SIG-M5 treated with dmso at 0.1 percent for 504 hours (cell line): ENCODE measurements around the gene COX6B2.
A peak's percentile ranks its signal among the peaks of the same experiment; 100 is the strongest.
"Not testable (repeated sequence)": the region's sequence is repeated elsewhere in the genome, so short reads cannot be mapped to it uniquely, and the experiment has no call there.

Source experiments
- DNase-seq: peaks from one replicate; lab custom pipeline; 2025; ENCODE audit not compliant: unreplicated experiment; lab: John Stamatoyannopoulos, UW

Gene COX6B2

DNA sequence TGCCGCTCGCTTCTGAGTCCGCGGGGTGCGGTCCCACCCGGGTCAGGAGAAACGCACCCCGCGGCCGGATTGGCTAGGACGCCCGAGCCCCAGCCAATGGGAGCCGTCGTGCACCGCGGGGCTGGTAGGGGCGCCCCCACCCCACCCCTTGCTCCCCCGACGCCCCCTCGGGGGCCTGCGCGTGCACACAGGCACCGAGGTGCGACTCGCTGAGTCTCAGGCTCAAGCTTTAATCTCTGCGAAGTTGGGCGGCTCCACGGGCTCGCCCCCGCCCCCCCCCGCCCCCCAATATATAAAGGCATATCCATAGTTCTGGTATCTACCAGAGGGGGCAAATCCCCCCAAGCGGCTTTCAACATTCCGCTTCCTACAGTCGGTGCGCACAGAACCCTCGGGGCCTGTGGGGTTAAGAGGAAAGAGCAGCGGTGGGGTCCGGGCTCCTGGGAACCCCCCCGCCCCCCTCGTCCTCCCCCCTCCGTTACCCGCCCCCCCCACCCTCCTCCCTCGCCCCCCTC, at the start of gene COX6B2:
Gene COX6B2, minus strand, starts transcription at position 22 of the 515 bp plus-strand sequence. CDS start 198 bp downstream, outside the sequence.
- no peak for DNase-seq

- DNase-seq = no peak
Observed at GRCh38 chr19:55402509-55402908, 48.0 kb upstream of the COX6B2 start.

DNA sequence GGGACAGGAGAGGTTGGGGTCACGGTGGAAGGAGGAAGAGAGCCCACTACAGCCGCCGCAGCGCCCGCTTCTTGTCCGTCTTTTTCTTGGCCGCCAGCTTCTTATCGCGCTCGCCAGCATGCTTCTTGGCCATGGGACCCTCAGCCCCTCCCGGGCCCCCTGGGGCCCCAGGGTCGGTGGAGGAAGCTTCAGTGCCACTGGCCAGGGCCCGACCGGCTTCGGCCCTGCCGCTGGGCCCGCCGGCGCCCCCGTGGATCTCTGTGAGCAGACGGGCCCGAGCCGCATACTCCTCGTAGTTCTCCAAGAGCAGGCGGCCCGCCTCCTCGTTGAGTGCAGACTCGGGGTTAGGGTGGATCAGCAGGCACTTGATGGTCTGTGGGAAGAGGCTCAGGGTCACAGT, 46.9 kb upstream of the COX6B2 start:
- DNase-seq = not testable (repeated sequence)

DNA sequence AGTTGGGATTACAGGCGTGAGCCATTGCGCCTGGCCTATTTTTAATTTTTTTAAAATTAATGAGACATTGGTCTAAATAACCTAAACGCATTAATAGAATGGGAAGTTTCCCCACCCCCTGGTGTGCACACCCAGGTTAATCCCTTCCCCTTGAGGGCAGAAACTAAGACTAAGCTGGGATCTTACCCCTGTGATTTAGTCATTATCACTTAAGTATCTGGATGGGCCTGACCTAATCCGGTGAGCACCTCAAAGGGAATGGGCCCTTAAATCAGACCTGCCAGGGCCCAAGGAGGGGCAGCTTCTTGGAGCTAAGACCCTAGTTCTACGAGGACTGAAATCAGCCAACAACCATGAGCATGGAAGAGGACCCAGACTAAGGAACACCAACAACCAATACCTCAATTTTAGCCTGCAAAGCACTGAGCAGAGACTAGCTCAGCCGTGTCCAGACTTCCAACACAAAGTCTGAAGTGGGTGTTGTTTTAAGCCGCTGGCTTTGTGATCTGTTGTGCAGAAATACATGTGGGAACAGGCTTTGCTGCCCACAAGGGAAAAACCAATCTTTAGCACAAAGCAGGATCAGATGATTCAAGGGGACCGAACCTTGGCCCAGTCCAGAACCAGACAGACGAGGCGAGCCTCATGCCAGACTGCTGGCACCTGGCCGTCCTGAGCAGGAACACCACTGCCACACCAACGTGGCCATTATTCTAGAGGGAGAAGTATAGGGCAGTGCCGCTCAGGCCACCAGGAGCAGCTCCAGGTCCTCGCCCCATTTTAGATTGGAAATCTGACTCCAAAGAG, 46.0 kb upstream of the COX6B2 start:
- no peak for DNase-seq

DNA sequence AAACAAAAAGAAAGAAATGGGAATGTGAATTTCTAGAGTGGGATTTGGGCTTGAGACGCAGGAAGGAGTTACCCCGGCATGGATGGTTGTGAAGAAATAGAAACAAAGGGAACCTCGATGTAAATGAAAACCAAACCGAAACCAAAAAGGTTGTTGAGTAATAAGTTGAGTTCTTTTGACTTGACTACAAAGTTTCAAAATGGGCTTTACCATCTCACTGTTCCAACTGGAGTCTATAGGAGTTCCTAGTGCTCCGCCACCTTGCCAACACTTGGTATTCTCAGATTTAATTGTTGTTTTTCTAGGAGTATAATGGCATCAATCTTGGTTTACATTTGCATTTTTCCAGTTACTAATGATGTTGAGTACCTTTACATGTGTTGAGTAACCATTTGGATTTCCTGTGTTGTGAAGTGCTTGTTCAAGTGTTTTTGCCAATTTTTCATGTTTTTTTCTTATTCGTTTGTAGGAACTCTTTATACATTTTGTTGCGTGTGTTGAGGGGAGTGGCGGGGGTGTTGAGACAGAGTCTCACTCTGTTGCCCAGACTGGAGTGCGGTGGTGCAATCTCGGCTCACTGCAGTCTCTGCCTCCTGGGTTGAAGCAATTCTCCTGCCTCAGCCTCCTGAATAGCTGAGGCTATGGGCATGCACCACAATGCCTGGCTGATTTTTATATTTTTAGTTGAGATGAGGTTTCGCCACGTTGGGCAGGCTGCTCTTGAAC, 43.8 kb upstream of the COX6B2 start:
- DNase-seq = peak; percentile 80

DNA sequence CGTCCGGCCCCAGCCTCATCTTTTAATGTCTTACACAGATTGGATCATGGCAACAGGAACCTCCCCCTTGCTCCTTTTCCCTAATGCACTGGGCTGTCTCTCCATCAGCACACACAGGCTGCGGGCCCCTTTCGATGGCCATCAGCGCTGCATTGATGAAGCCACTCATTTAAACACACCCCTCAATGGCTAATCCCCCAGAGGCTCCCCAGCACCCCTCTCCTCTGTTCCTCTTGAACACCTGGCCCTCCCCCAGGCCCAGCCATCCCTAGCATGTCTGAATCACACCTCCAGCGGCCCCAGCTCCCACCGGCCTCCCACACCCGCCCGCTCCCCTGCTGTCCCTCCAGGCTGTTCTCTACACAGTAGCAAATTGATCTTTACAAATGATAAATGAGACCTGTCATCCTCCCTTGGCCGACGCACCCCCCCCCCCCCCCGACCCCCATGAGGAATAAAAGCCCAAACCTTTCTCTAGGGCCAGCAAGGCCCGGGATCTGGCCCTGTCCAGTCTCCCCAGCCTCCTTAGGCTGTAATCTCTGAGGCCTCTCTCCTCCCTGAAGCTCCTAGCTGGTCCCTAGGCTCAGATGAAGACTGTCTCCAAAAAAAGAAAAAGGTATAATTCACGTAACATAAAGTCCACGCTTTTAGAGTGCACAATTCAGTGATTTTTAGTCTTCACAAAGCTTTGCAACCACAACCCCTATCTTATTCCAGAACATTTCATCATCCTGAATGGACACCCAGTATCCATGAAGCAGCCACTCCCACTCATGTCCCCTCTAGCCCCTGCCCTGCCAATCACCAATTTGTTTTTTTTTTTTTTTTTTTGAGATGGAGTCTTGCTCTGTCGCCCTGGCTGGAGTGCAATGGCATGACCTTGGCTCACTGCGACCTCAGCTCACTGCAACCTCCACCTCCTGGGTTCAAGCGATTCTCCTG, 38.6 kb upstream of the COX6B2 start:
- DNase-seq = no peak

GRCh38 chr19:55391702-55392615, 37.4 kb upstream of the COX6B2 start:
- DNase-seq = no peak

- DNase-seq = no peak
Observed at GRCh38 chr19:55391191-55391670, 36.7 kb upstream of the COX6B2 start.

- DNase-seq = no peak
Observed at GRCh38 chr19:55390461-55390880, 36.0 kb upstream of the COX6B2 start.

DNA sequence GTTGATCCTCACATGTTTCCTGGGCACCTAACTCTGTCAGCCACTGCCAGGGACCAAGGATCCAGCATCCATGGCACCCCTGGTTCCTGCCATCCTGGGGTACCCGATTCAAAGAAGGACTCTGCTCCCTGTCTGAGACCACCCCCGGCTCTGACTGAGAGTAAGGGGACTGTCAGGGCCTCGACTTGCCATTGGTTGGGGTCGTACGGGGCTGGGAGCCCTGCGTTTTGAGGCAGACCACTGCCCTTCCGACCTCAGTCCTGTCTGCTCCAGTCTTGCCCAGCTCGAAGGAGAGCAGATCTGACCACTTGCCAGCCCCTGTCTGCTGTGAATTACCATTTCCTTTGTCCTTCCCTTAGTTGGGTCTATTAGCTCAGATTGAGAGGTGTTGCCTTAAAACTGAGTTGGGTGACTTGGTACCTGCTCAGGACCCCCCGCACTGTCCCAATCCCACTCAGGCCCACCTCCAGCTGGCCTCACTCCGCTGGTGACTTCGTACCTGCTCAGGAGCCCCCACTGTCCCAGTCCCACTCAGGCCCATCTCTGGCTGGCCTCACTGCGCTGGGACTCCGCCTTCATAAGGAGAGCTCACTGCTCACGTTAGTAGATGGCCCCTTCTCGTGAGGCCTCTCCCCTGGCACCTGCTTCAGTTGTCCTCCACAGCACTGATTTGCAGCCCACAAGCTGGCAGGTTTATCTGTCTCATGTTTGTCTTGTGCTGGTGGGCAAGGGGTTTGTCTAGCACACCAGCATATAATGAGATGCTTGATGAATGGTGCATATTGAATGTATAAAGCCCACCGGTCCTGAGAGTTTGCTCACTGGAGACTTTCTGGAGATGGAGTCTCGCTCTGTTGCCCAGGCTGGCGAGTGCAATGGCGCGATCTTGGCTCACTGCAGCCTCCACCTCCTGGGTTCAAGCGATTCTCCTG, 35.1 kb upstream of the COX6B2 start:
- no peak for DNase-seq

DNA sequence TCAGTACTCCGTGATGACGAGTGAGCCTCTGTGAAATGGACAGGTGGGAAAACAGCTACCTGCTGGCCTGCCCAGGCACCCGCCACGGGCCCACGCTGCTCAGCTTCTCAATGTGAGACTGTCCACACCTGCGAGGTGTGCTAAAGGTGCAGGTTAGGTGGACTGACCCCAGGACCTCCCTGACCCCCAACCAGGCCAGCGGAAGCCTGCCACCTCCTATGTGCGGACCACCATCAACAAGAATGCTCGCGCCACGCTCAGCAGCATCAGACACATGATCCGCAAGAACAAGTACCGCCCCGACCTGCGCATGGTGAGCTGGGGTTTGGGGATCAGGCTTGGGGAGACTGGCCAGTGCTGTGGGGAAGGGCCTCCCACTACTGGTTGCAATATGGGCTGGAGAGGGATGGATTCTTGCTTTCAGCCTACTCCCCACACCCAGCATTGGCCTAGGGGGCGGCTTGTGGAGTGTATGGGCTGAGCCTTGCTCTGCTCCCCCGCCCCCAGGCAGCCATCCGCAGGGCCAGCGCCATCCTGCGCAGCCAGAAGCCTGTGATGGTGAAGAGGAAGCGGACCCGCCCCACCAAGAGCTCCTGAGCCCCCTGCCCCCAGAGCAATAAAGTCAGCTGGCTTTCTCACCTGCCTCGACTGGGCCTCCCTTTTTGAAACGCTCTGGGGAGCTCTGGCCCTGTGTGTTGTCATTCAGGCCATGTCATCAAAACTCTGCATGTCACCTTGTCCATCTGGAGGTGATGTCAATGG, 33.4 kb upstream of the COX6B2 start:
- no peak for DNase-seq

DNA sequence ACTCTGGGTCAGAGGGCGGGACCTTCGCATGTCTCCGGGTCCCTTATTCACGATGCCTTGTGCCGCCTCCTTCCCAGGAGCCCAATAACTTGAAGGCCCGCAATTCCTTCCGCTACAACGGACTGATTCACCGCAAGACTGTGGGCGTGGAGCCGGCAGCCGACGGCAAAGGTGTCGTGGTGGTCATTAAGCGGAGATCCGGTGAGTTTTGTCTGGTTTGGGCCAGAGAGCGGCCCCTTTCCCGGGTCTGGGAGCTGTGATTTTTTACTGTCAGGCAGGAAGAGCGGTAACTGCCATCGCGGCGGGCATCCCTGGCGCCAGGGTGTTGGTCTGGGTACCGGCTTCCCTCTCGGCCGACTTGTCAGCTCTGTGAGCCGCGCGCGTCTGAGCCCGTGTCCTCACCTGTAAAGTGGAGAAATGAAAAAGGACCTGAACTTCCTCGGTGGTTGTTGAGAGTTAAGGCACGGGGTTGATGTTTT, 32.0 kb upstream of the COX6B2 start:
- DNase-seq = no peak

DNA sequence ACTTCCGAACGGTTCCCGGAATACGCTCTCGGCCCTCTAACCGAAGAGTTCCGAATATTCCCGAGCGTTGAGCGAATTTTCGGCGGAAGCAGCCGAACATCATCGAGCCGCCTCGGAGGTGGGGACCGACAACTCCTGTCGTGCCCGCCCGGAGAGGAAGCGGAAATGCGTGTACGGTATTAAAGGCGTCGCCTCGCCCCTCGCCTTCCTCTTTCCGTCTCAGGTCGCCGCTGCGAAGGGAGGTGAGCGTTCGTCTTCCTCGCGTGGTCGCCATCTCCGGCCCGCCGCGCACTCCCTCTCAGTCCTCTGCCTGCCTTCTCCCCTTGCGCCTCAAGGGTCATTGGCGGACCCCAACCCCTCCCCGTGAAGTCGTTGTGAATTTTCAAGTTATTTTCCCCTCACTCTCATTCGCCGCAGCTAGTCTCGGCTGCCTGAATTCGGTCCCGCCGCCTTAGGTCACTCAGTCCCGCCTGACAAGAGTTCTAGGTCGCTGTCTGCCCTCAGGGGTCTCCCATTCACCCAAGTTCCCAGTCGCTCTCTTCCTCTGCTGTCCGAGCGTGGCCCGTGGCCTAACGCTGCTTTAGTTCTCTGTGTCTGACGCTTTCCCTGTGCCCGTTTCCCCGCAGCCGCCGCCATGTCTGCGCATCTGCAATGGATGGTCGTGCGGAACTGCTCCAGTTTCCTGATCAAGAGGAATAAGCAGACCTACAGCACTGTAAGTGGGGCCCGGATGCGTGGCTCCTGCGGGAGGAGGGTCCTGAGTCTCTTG, 31.4 kb upstream of the COX6B2 start, which contains the start of gene RPL28:
Gene RPL28, plus strand, starts transcription at position 209 of the 769 bp plus-strand sequence. Its CDS starts 426 bp downstream, at position 635.
- DNase-seq = peak; percentile 94

DNA sequence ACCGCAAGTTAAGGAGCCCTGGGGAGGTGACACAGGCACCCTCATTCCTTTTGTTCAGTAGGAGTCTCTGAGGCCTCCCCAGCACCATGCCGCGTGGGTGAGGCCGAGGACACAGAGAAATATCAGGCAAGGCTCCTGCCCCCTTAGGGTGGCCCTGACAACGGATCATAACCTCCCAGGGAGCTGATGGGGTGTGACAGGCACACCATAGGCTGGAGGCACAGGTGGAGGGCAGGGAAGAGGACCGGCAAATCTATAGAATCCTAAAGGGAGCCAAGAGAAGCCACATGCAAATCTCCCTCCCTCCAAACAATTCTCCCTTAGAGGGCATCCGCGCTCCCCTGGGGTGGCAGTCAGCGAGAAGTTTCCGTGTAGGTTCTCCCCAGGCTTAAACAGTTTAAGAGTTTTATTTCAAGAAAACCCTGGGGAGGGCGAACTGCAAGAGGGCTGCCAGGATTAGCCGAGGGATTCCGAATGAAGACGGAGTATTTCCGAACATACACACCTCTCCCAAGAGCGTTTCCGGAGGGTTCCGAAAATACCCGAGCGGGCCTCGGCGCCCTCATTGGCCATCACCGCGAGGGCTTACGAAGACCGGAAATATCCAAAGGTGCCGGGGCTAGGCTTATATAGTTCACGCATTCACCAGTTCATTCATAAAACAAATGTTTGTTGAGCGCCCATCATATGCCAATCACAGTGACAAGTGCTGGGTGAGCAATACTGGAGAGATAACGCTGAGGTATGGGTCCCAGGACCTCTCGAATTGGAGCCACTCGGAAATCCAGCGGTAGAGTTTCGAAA, 30.6 kb upstream of the COX6B2 start:
- DNase-seq = peak; percentile 90

DNA sequence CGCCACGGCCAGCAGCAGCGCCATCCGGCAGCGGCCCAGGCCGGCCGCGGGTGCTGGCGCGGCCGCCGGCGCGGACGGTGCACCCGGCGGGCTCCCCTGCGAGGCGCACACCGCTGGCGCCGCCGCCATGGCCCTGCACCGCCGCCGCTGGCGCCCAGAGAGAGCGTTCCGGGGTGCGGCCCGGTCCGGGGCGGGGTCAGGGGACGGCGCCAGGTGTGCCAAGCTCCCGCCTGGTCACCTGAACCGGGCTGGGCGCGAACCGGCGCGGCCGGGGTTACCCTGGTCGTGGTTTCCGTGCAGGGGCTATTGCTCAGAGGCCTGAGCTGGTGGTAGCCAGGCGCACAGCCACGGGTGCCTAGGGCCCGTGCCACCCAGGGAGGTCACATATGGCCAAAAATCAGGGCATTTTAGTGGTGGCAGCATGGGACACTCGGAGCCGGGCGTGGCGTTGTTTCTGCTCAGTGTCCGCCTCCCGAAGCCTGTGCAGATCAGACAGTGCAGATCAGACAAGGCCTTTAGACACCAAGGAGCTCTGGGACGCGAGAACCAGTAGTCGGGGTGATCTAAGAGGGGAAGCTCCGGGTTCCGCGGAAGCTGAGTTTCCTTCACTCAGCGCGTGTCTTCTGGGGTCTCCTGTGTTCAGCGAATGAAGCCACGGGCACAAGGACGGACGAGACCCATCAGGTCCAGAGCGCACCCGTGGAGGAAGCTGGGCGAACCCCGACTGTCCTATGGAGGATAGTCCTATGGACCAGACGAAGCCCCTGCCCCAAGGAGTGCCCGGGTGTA, 29.8 kb upstream of the COX6B2 start, which contains the start of gene TMEM238:
Gene TMEM238, minus strand, starts transcription at position 162 of the 789 bp plus-strand sequence. Its CDS starts 33 bp downstream, at position 129.
- peak; percentile 51 for DNase-seq
